Measurements from ENCODE around the gene SLC39A6.

- TF ChIP-seq POLR2AphosphoS5 (IDR thresholded peaks at IDR 0.05) (no peak), MXI1 (conservative IDR thresholded peaks at IDR 0.05; ENCODE audit: poor library complexity, severe bottlenecking) (no peak), TAF1 (IDR thresholded peaks at IDR 0.05; ENCODE audit: low read depth) (no peak), EZH2 (IDR thresholded peaks at IDR 0.05; ENCODE audit: borderline replicate concordance, insufficient read depth, low read length, poor library complexity, severe bottlenecking) (no peak)
- TF ChIP-seq, protein P1, sequence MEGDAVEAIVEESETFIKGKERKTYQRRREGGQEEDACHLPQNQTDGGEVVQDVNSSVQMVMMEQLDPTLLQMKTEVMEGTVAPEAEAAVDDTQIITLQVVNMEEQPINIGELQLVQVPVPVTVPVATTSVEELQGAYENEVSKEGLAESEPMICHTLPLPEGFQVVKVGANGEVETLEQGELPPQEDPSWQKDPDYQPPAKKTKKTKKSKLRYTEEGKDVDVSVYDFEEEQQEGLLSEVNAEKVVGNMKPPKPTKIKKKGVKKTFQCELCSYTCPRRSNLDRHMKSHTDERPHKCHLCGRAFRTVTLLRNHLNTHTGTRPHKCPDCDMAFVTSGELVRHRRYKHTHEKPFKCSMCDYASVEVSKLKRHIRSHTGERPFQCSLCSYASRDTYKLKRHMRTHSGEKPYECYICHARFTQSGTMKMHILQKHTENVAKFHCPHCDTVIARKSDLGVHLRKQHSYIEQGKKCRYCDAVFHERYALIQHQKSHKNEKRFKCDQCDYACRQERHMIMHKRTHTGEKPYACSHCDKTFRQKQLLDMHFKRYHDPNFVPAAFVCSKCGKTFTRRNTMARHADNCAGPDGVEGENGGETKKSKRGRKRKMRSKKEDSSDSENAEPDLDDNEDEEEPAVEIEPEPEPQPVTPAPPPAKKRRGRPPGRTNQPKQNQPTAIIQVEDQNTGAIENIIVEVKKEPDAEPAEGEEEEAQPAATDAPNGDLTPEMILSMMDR (IDR thresholded peaks at IDR 0.05; ENCODE audit: poor library complexity, severe bottlenecking) = no peak
Observed at GRCh38 chr18:36124841-36125240, 4.3 kb downstream of the SLC39A6 start.
